Esophagus muscularis mucosa (tissue), 4 donors: Measurements from ENCODE around the gene NPC1. TPM values are rescaled to one million over a fixed set of nuclear protein-coding genes. Genes with fewer than 3 reads are reported as not detected.
"Not testable (repeated sequence)": the region's sequence is repeated elsewhere in the genome, so short reads cannot be mapped to it uniquely, and the experiment has no call there.

Source experiments
- DNase-seq: peaks from one replicate; pipeline ENCODE4 v3.0.0-alpha.2; 2017; ENCODE audit errors: extremely low spot score
- H3K27ac ChIP-seq, 4 donors: fragments of 200-600 bp; sonication (generic); replicated peaks in 1 of 4; 1 replicate in 3 of 4; 2 replicates in 1 of 4; pipeline ENCODE4 v1.5.1; 2016 to 2019; ENCODE audit warnings: mild to moderate bottlenecking in 1 of 4
- H3K27me3 ChIP-seq, 4 donors: fragments of 200-600 bp; sonication (generic); one replicate each; pipeline versions ENCODE4 v1.5.1 to v1.6.0; 2016 to 2019
- H3K36me3 ChIP-seq, 4 donors: fragments of 200-600 bp; sonication (generic); one replicate each; pipeline ENCODE4 v1.5.1; 2016 to 2019
- H3K4me1 ChIP-seq, 4 donors: fragments of 200-600 bp; sonication (generic); one replicate each; pipeline ENCODE4 v1.5.1; 2016 to 2019
- H3K4me3 ChIP-seq, 4 donors: fragments of 200-600 bp; sonication (generic); 1 replicate in 2 of 4; 2 replicates in 2 of 4; pipeline ENCODE4 v1.5.1; 2016 to 2019; ENCODE audit warnings: mild to moderate bottlenecking in 4 of 4, moderate library complexity in 1 of 4
- H3K9me3 ChIP-seq, 4 donors: fragments of 200-600 bp; sonication (generic); 1 replicate in 3 of 4; 2 replicates in 1 of 4; pipeline ENCODE4 v1.5.1; 2016 to 2019
- CTCF ChIP-seq, 3 experiments: fragments of 200-600 bp in 2 of 3; fragments of 450-650 bp in 1 of 3; sonication (generic) in 2 of 3; IDR thresholded peaks; one replicate each; pipeline ENCODE4 v1.5.1; 2017 to 2019; ENCODE audit warnings: antibody characterized with exemption in 3 of 3, mild to moderate bottlenecking in 2 of 3, moderate library complexity in 1 of 3
- EP300 ChIP-seq: sonication (generic); formaldehyde crosslinking; IDR thresholded peaks from one replicate; pipeline ENCODE4 v1.6.1; 2017; ENCODE audit warnings: antibody characterized with exemption
- POLR2A ChIP-seq: fragments of 450-650 bp; IDR thresholded peaks from one replicate; pipeline ENCODE4 v1.6.1; 2017; ENCODE audit warnings: antibody characterized with exemption, moderate library complexity, mild to moderate bottlenecking, low read depth
- POLR2AphosphoS5 ChIP-seq, 2 donors: sonication (generic); formaldehyde crosslinking; IDR thresholded peaks; one replicate each; pipeline ENCODE4 v1.6.1; 2017; ENCODE audit warnings: antibody characterized with exemption in 2 of 2
- WGBS: methylation state at CpG from one replicate; pipeline ENCODE4 v1.1.5; 2018; 5-methylcytosine and 5-hydroxymethylcytosine counted together
- intact Hi-C: fragments of 100-400 bp; cut with DNase I; formaldehyde crosslinking; loops from one replicate; pipeline ENCODE4 v1.15.1; 2023
- total RNA-seq, 4 donors: library from RNA; depleted of rRNA; stranded (reverse); fragments of >200 nt; gene quantifications; one replicate each; pipeline versions ENCODE4 v1.1.0 to v1.2.1, GENCODE V29; 2016

The NPC1 gene
- total RNA-seq, 4 donors from 2014 or later: 39.9 to 63.7 (median 45.6) TPM

- TF ChIP-seq POLR2AphosphoS5 (IDR thresholded peaks at IDR 0.05) (no peak), CTCF (IDR thresholded peaks at IDR 0.05) (no peak), POLR2A (no peak), EP300 (no peak)
- Histone ChIP-seq H3K36me3 (peaks cover 0 to 11% (median 6%) of the 10 kb centered on the region in 4 donors), H3K9me3 (no peaks in the 10 kb centered on the region), H3K27ac (no peak overlapping the region), H3K4me1 (peaks cover 30 to 79% (median 67%) of the 10 kb centered on the region in 4 donors), H3K4me3 (no peak overlapping the region), H3K27me3 (no peaks in the 10 kb centered on the region)
- no peak for DNase-seq
- intact Hi-C loops: loop anchor here (10.0 kb wide), 1 partner anchor 126 kb away; the partner anchor contains the start of gene RIOK3
- 89% methylated on average over 6 of the region's 6 CpGs for whole genome bisulfite sequencing
Measured at GRCh38 chr18:23580677-23581367, 5.5 kb downstream of the NPC1 start.

- H3K27me3 ChIP-seq: no peaks in the 10 kb centered on the region
- H3K4me1 ChIP-seq: peaks cover 28 to 75% (median 63%) of the 10 kb centered on the region in 4 donors
- intact Hi-C loops: no loop called here
- H3K9me3 ChIP-seq: no peaks in the 10 kb centered on the region
- WGBS: 86% methylated on average over 8 of the region's 8 CpGs
- no peak for DNase-seq
- peaks cover 0 to 19% (median 12%) of the 10 kb centered on the region in 4 donors for H3K36me3 ChIP-seq
- TF ChIP-seq POLR2A: no peak
- no peak for TF ChIP-seq EP300
- TF ChIP-seq POLR2AphosphoS5 (IDR thresholded peaks at IDR 0.05): no peak
- no peak for TF ChIP-seq CTCF (IDR thresholded peaks at IDR 0.05)
- no peak overlapping the region for H3K4me3 ChIP-seq
- H3K27ac ChIP-seq: no peak overlapping the region
Measured at GRCh38 chr18:23578891-23579653, 7.2 kb downstream of the NPC1 start.

GRCh38 chr18:23578067-23578701 is 8.1 kb downstream of the NPC1 start:
- 83% methylated on average over 6 of the region's 6 CpGs for WGBS
- peaks cover 21 to 73% (median 62%) of the 10 kb centered on the region in 4 donors for H3K4me1 ChIP-seq
- H3K4me3 ChIP-seq: no peak overlapping the region

GRCh38 chr18:23577521-23577920 is 8.8 kb downstream of the NPC1 start:
- H3K27ac ChIP-seq, H3K9me3 ChIP-seq, H3K4me3 ChIP-seq, H3K27me3 ChIP-seq, intact Hi-C loops, DNase-seq: not testable (repeated sequence)
- H3K36me3 ChIP-seq: peaks cover 0 to 30% (median 14%) of the 10 kb centered on the region in 4 donors
- H3K4me1 ChIP-seq: peaks cover 22 to 72% (median 56%) of the 10 kb centered on the region in 4 donors
- WGBS: 96% methylated on average over 9 of the region's 24 CpGs

More at GRCh38 chr18:23578067-23578701, 8.1 kb downstream of the NPC1 start:
- H3K27me3 ChIP-seq: no peaks in the 10 kb centered on the region
- no peak for DNase-seq
- H3K27ac ChIP-seq: no peak overlapping the region
- H3K9me3 ChIP-seq: no peaks in the 10 kb centered on the region
- TF ChIP-seq POLR2A (no peak), CTCF (IDR thresholded peaks at IDR 0.05) (no peak), EP300 (no peak), POLR2AphosphoS5 (IDR thresholded peaks at IDR 0.05) (no peak)
- intact Hi-C loops: no loop called here
- H3K36me3 ChIP-seq: peaks cover 0 to 23% (median 12%) of the 10 kb centered on the region in 4 donors

GRCh38 chr18:23575309-23575651 is 11.0 kb downstream of the NPC1 start:
- no peak for DNase-seq
- TF ChIP-seq EP300: no peak
- no peak for TF ChIP-seq POLR2AphosphoS5 (IDR thresholded peaks at IDR 0.05)
- TF ChIP-seq CTCF (IDR thresholded peaks at IDR 0.05): no peak
- TF ChIP-seq POLR2A: no peak
- Histone ChIP-seq H3K4me3 (no peak overlapping the region), H3K4me1 (peaks cover 23 to 49% (median 40%) of the 10 kb centered on the region in 4 donors), H3K9me3 (no peaks in the 10 kb centered on the region), H3K36me3 (peaks cover 0 to 52% (median 31%) of the 10 kb centered on the region in 4 donors), H3K27me3 (no peaks in the 10 kb centered on the region), H3K27ac (no peak overlapping the region)
- intact Hi-C loops: no loop called here
- WGBS: 98% methylated on average over 7 of the region's 7 CpGs
